ENCODE measurements around the gene PHKA2. TPM values are rescaled to one million over a fixed set of nuclear protein-coding genes. Genes with fewer than 3 reads are reported as not detected.

The PHKA2 gene
- total RNA-seq, 1 experiment from 2014 or later: 24.6 TPM

DNA sequence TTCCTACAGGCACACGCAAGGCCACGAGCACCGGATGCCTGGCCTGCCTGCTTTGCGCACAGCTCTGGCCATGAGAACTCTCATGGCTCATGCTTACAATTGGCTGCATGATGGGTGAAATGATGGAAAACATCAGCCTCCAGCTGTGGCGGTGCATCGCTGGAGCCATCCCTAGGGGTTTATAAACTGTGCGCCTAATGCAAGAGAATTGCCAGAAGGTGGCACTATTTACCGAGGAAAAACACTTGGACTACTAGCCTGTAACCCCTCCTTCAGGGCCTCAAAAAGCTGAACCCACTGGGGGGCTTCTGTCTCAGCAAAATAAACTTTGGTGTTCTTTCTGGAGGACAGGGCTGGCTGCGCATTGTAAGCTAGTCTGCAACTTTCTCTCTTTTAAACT is 51.9 kb downstream of the PHKA2 start:
- H3K36me3 ChIP-seq (ENCODE audit: low read depth, low read length): peaks cover 10% of the 10 kb centered on the region; the same call in 1 of the 2 replicates
- CTCF ChIA-PET: no interaction called here

DNA sequence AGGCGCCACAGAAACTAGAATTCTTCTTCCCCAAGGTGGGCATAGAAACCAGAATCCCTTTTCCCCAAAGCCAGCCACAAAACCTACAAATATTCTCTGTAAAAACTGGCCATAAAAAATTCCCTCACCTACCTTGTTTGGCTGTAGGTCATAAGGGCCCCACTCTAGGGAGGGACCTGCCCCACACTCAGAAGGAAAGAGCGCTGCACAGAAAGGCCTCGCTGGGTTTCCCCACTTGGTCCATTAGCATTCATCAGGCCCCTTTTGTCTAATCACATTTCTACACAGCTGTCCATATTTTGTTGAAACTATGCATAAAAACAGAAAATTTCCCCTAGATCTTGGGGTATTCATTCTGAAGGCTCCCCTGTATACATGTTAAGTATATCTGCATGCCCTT is 54.1 kb downstream of the PHKA2 start:
- TF ChIP-seq EZH2 (IDR thresholded peaks at IDR 0.05; ENCODE audit: low read length, unreplicated experiment): no peak
- TF ChIP-seq, protein P1, sequence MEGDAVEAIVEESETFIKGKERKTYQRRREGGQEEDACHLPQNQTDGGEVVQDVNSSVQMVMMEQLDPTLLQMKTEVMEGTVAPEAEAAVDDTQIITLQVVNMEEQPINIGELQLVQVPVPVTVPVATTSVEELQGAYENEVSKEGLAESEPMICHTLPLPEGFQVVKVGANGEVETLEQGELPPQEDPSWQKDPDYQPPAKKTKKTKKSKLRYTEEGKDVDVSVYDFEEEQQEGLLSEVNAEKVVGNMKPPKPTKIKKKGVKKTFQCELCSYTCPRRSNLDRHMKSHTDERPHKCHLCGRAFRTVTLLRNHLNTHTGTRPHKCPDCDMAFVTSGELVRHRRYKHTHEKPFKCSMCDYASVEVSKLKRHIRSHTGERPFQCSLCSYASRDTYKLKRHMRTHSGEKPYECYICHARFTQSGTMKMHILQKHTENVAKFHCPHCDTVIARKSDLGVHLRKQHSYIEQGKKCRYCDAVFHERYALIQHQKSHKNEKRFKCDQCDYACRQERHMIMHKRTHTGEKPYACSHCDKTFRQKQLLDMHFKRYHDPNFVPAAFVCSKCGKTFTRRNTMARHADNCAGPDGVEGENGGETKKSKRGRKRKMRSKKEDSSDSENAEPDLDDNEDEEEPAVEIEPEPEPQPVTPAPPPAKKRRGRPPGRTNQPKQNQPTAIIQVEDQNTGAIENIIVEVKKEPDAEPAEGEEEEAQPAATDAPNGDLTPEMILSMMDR (conservative IDR thresholded peaks at IDR 0.05; ENCODE audit: low read depth, low read length): no peak
- no peak for TF ChIP-seq EZH2phosphoT487 (IDR thresholded peaks at IDR 0.05; ENCODE audit: borderline replicate concordance, low read length)
- Histone ChIP-seq H3F3A (ENCODE audit: low read length, unreplicated experiment) (no peaks in the 10 kb centered on the region), H3K9ac (ENCODE audit: low read length) (no peak overlapping the region), H3K4me2 (ENCODE audit: low read length) (no peak overlapping the region), H3K4me1 (ENCODE audit: insufficient read depth, low read length) (no peaks in the 10 kb centered on the region), H3K27me3 (ENCODE audit: low read length) (no peaks in the 10 kb centered on the region), H3K36me3 (ENCODE audit: low read depth, low read length) (peaks cover 6% of the 10 kb centered on the region; the same call in 1 of the 2 replicates), H4K20me1 (ENCODE audit: low read length) (no peaks in the 10 kb centered on the region), H3K79me2 (ENCODE audit: low read length) (no peaks in the 10 kb centered on the region), H3K4me3 (ENCODE audit: low read length) (no peak overlapping the region), H3K9me2 (replicated peaks; ENCODE audit: low read length) (no peaks in the 10 kb centered on the region), H3K9me3 (ENCODE audit: low read length) (no peaks in the 10 kb centered on the region), H2AFZ (ENCODE audit: low read length) (no peak overlapping the region), H3K27ac (ENCODE audit: low read length) (no peak overlapping the region)
- DNase-seq (no peak), ATAC-seq (no peak)
- BruUV-seq (replicated peaks): no TSS peak
- ChIA-PET POLR2A (ENCODE audit: unreplicated experiment) (no interaction called here), CTCF (no interaction called here)
- intact Hi-C loops (cut with micrococcal nuclease): no loop called here

More for the DNA sequence above, 51.9 kb downstream of the PHKA2 start:
- Histone ChIP-seq H3K27me3 (ENCODE audit: low read length) (no peaks in the 10 kb centered on the region), H3K9ac (ENCODE audit: low read length) (no peak overlapping the region), H3K27ac (ENCODE audit: low read length) (no peak overlapping the region), H3K9me3 (ENCODE audit: low read length) (no peaks in the 10 kb centered on the region), H3K4me1 (ENCODE audit: insufficient read depth, low read length) (no peaks in the 10 kb centered on the region), H3K79me2 (ENCODE audit: low read length) (no peaks in the 10 kb centered on the region), H4K20me1 (ENCODE audit: low read length) (no peaks in the 10 kb centered on the region), H3F3A (ENCODE audit: low read length, unreplicated experiment) (no peaks in the 10 kb centered on the region), H3K4me3 (ENCODE audit: low read length) (no peak overlapping the region), H2AFZ (ENCODE audit: low read length) (no peak overlapping the region), H3K4me2 (ENCODE audit: low read length) (no peak overlapping the region), H3K9me2 (replicated peaks; ENCODE audit: low read length) (no peaks in the 10 kb centered on the region)
- TF ChIP-seq, protein P1 (conservative IDR thresholded peaks at IDR 0.05; ENCODE audit: low read depth, low read length): peak; percentile 78
- TF ChIP-seq EZH2 (IDR thresholded peaks at IDR 0.05; ENCODE audit: low read length, unreplicated experiment) (no peak), EZH2phosphoT487 (IDR thresholded peaks at IDR 0.05; ENCODE audit: borderline replicate concordance, low read length) (no peak)
- ATAC-seq (peak; percentile 54), DNase-seq (peak; percentile 58)
- POLR2A ChIA-PET (ENCODE audit: unreplicated experiment): no interaction called here
- no TSS peak for BruUV-seq (replicated peaks)
- intact Hi-C loops (cut with micrococcal nuclease): loop anchor here (1.0 kb wide), 2 partner anchors 74 to 402 kb away; no protein-coding TSS in a partner anchor

DNA sequence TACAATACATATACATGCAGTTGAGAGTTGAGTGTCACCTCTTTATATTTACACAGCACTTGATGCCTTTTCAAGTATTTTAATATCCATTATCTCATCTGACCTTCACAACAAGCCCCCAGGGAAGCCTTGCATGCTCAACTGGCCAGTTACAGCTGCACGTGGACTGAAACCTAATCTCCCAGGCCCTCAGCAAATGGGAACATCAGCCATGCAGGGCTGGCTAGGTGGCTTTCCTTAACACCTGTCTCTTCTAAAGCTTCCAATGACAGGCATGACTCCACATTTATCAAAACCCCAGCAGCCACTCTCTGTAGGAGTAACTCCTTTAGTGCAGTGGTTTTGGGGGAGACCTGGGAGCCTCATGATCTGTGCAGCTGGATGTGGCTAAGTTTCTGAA is 56.4 kb downstream of the PHKA2 start:
- H3K4me2 ChIP-seq (ENCODE audit: low read length): no peak overlapping the region
- no peaks in the 10 kb centered on the region for H3F3A ChIP-seq (ENCODE audit: low read length, unreplicated experiment)
- ChIA-PET POLR2A (ENCODE audit: unreplicated experiment) (no interaction called here), CTCF (no interaction called here)
- H3K9ac ChIP-seq (ENCODE audit: low read length): no peak overlapping the region
- ATAC-seq (no peak), DNase-seq (no peak)
- TF ChIP-seq EZH2phosphoT487 (IDR thresholded peaks at IDR 0.05; ENCODE audit: borderline replicate concordance, low read length) (no peak), EZH2 (IDR thresholded peaks at IDR 0.05; ENCODE audit: low read length, unreplicated experiment) (no peak)
- TF ChIP-seq, protein P1 (conservative IDR thresholded peaks at IDR 0.05; ENCODE audit: low read depth, low read length): no peak
- no peaks in the 10 kb centered on the region for H3K9me3 ChIP-seq (ENCODE audit: low read length)
- intact Hi-C loops (cut with micrococcal nuclease): no loop called here
- H3K9me2 ChIP-seq (replicated peaks; ENCODE audit: low read length): no peaks in the 10 kb centered on the region
- peaks cover 6% of the 10 kb centered on the region for H3K36me3 ChIP-seq (ENCODE audit: low read depth, low read length)
- H4K20me1 ChIP-seq (ENCODE audit: low read length): no peaks in the 10 kb centered on the region
- H3K27me3 ChIP-seq (ENCODE audit: low read length): no peaks in the 10 kb centered on the region
- H3K4me3 ChIP-seq (ENCODE audit: low read length): no peak overlapping the region
- H3K27ac ChIP-seq (ENCODE audit: low read length): no peak overlapping the region
- no peak overlapping the region for H2AFZ ChIP-seq (ENCODE audit: low read length)
- no peaks in the 10 kb centered on the region for H3K4me1 ChIP-seq (ENCODE audit: insufficient read depth, low read length)
- no TSS peak for BruUV-seq (replicated peaks)
- H3K79me2 ChIP-seq (ENCODE audit: low read length): no peaks in the 10 kb centered on the region

All from PC-3 (cell line).